ENCODE results near the gene PRKAG2.
"Not testable (repeated sequence)": the region's sequence is repeated elsewhere in the genome, so short reads cannot be mapped to it uniquely, and the experiment has no call there.

The PRKAG2 gene

DNA sequence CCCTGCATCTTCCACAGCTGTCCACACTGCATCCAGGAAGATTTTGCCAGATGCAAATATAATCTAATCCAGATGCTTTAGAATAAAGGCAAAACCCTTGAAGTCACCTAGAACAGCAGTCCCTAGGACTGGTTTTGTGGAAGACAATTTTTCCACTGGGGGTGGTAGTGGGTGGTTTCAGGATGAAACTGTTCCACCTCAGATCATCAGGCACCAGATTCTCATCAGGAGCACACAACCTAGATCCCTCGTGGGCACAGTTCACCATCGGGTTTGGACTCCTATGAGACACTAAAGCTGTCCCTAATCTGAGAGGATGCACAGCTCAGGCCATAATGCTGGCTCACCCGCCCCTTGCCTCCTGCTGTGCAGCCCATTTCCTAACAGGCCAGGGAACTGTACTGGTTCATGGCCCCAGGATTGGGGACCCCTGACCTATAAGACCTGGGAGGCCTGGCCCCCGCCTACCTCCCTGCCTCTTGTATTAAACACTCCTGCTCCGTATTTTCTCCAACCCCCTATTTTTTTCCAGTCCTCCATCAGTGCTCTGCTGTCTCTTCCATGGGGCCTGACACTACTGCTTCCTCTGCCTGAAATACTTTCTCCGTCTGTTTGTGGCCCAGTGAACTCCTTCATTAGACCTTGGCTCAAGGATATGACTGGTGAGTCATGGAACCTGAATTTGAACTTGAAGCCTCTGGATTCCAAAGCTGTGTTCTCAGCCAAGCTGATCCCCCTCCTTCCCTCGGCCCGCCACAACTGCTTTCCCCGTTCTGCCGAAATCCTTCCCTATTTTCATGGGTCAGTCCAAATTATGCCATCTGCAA lies 277.3 kb downstream of the PRKAG2 start:
- DNase-seq: no peak

- DNase-seq: no peak
These were observed 279.1 kb downstream of the PRKAG2 start for GRCh38 chr7:151597541-151598444.

DNA sequence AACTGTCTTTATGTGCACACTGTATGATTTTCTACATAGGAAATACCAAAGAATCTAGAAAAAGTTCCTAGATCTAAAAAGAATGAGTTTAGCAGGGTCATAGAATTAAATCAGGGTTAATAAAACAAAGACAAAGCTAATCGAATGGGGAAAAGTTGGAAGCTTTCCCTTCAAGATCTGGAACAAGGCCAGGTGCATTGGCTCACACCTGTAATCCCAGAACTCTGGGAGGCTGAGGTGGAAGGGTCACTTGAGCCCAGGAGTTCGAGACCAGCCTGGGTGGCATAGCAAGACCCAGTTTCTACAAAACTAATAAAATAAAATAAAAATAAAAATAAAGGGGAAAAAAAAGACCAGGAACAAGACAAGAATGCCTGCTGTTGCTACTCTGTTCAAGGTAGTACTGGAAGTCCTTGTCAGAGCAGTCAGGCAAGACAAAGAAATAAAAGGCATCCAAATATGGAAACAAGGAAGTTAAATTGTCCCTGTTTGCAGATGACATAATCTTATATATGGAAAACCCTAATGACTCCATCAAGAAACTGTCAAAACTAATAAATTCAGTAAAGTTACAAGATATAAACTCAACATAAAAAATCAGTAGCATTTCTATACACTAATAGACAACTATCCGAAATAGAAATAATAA lies 281.1 kb downstream of the PRKAG2 start:
- DNase-seq: no peak

GRCh38 chr7:151592868-151593486 lies 283.9 kb downstream of the PRKAG2 start:
- DNase-seq: no peak

GRCh38 chr7:151592330-151592729 lies 284.6 kb downstream of the PRKAG2 start:
- DNase-seq: no peak

GRCh38 chr7:151591866-151592265 lies 285.0 kb downstream of the PRKAG2 start:
- DNase-seq: no peak

DNA sequence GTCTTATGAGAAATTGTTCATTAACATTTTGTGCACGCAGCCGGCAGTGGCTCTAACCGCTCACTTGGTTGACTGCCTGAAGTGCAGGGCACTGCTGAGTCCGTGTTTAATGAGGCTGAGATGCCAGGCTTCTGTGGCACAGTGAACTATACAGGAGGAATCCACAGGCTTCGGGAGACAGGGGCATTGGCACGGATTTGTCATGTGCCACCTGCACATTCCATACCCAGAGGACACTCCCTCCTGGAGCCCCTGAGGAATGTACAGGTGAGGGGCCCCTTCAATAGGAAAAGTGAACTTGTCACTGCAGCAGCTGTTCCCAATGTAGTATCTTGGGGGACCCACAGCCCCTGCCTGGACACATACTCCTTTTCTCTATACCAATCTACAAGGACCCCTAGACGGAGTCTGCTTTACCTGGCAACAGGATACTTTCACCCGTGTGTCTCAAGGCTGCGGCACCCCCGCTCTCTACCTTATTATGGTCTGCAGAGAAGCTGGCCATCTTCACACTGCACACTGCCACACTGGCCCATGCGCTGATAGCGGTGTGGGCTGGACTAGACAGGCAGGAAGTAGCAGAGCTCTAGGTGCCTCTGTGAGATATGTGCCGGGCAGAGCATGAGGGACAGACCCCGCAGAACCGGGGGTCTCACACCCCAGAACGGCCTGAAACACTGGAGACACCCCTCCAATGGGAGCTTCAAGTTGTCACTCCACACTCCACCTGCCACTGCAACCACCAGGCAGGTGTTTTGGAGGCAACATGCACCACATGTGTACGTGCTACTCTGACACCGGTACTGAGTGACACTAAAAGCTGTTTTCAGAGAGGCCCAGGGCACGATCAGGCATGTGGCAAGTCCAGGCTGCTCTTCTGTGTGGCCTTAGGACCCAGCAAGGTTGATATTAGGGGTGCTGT lies 285.8 kb downstream of the PRKAG2 start:
- no peak for DNase-seq

DNA sequence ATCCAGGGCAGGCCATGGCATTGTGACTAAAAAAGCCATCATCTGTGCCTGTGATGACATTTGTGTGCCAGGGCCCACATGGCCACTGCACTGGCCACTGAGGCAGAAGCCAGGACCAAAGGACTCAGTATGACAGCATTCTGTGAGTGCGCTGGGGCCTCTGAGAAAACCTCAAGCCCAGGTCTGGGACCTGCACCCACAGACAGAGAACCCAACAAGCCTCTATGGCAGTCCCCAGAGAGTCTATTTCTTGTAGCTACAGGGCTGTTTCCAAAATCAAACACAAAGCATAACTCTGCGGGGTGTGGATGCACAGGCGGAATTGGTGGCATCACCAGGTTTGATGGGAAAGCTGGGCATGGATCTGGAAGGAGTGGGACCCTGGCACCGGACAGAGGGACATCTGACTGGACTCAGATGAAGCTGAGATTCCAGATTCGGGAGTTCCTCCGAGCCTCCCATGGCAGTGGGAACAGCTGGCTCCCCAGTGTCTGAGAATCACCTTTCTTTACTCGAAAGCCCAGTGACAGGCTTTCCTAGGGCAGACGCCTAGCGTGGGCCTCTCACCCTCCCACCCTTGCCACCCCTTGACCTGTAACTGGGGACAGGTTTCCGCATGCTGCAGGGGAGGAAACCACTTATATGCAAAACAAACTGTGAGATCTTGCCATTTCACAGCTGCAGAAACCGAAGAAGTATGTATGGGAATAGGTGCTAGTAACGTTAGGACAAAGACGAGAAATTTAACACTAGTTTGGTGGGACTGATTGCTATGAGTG lies 286.7 kb downstream of the PRKAG2 start:
- DNase-seq: no peak

- no peak for DNase-seq
These were observed 287.9 kb downstream of the PRKAG2 start for GRCh38 chr7:151588982-151589381.

DNA sequence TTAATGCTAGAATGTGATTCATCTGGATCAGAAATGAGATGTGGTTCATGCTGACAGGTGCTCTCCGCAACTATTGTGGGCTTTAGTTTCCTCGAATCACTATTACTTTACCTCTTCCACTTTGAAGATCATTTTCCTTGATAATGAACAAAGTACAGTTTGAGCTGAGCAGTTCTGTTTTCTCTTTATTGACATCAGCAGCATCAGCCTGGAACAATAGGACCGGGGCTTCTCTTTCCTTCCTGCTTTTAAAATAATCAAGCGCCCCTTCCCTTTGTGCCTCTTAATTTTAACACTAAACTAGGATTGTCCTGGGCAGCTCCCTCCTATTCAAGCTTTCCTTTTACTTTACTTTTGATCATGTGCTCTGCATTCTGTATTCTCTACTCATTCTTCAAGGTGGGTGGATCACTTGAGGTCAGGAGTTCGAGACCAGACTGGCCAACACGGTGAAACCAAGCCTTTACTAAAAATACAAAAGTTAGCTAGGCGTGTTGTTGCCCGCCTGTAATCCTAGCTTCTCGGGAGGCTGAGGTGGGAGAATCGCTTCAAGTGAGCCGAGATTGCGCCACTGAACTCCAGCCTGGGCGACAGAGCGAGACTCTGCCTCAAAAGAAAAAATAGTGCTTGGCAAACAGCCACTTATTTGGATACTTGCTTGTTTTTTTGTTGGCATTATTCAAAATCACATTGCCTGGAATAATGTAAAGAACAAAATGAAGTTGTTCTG lies 290.2 kb downstream of the PRKAG2 start:
- no peak for DNase-seq

- no peak for DNase-seq
These were observed 291.0 kb downstream of the PRKAG2 start for GRCh38 chr7:151585744-151586393.

GRCh38 chr7:151581741-151582140 lies 295.2 kb downstream of the PRKAG2 start:
- DNase-seq: no peak

DNA sequence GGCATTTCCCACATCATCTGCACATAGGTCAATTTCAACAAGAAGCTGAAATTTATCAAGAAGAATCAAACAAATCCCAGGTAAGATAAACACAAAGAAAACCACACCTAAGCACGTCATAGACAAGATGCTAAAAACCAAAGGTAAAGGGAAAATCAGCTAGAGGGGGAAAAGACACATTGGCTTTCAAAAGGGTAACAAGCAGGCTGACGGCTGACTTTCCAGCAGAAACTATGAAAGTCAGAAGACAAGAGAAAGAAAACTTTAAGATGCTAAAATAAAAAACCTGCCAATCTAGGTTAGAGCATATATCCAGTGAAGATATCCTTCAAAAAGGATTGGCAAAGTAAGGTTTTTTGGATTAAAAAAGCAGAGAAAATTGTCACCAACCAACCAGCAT lies 297.3 kb downstream of the PRKAG2 start:
- no peak for DNase-seq

DNA sequence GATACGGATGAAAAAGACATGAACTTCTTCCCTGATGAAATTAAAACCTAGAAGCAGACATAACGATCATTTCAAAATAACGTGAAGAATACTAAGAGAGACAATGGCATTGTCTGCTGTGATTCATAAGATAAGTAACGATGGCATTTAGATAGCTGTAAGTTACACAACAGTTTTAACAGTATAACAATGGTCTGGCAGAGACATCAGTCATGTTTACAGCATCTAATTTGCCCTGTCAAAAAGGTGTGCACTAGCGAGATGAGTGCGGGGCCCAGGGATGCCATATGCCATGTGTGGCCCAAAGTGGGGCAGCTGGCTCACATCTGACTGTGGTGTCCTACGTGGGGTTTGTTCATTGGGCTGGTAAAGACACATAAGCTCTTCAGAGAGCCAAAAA lies 301.5 kb downstream of the PRKAG2 start:
- DNase-seq: no peak

- DNase-seq: not testable (repeated sequence)
These were observed 303.9 kb downstream of the PRKAG2 start for GRCh38 chr7:151573046-151573445.

DNA sequence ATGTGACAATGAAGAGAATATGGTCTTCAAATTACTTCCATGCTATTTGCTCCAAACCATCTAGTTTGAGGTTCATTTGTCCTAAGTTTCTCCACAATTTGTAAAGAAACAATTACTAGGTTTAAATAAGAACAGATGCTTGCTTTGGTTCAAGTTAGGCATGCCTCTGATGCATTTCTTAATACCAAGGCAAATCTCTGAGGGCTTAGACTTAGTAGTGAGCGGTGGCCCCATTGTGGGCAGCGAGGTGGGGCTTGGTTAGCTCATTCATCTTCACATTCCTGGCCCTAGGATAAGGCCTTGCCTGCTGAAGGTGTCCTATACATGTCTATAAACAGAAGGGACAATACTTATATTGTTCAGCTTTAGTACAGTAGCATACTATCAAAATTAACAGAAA lies 304.8 kb downstream of the PRKAG2 start:
- DNase-seq: no peak

GRCh38 chr7:151571471-151571870 lies 305.4 kb downstream of the PRKAG2 start:
- DNase-seq: no peak

GRCh38 chr7:151570366-151570915 lies 306.5 kb downstream of the PRKAG2 start:
- no peak for DNase-seq
